Airway epithelial cell (primary cell): ENCODE results near the gene GAL3ST3. TPM values are rescaled to one million over a fixed set of nuclear protein-coding genes. Genes with fewer than 3 reads are reported as not detected.

ENCODE experiments used
- total RNA-seq: library from RNA; depleted of rRNA; stranded (reverse); fragments of >200 nt; gene quantifications from 2 replicates; pipeline ENCODE4 v1.2.3, GENCODE V29; 2015

Gene GAL3ST3
- 0.28 TPM in 1 of 2 replicates, not detected in the other for total RNA-seq

DNA sequence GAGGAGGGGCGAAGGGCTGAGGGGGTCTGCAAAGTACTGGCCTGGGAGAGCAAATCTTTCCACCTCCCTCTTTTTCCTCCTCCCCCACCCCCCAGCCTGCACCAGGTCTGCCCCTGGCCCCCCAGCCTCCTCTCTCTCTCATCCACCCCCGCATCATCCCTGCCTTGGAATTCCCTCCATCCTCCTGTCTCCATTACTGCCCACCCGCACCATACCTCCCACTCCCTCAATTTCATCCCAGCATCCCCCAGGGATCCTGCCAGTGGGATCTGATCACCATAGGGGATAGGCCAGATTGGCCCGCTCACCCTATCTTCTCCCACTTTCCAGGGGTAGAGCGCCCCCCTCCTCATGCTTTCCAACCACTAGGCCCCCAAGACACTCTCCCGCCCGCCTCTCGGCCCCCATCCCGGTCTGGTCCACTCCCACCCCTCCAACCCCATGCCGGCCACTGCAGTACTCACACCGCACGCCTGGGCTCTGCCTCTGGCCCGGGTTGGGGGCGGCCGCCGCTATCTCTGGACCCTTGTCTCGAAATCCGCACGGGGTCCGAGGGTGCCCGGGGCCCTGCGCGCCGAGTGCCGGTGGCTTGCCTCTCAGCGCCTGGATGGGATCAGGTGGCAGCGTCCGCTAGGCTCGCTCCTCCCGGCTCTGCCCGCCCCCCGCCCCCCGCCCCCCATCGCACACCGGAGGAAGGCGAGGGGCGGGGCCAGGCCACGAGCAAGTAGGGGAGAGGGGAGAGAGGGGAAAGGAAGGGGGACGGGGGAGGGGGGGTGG is at the start of gene GAL3ST3:
GAL3ST3 (minus strand) TSS at position 615 of the 777 bp plus-strand sequence. CDS start 3,746 bp downstream, outside the sequence.

GRCh38 chr11:66069715-66070603 is 21.0 kb upstream of the GAL3ST3 start, which contains the start of gene PACS1:
TSS of gene PACS1 (plus strand) at chr11:66070272. CDS start at chr11:66070487, 215 bp downstream.

DNA sequence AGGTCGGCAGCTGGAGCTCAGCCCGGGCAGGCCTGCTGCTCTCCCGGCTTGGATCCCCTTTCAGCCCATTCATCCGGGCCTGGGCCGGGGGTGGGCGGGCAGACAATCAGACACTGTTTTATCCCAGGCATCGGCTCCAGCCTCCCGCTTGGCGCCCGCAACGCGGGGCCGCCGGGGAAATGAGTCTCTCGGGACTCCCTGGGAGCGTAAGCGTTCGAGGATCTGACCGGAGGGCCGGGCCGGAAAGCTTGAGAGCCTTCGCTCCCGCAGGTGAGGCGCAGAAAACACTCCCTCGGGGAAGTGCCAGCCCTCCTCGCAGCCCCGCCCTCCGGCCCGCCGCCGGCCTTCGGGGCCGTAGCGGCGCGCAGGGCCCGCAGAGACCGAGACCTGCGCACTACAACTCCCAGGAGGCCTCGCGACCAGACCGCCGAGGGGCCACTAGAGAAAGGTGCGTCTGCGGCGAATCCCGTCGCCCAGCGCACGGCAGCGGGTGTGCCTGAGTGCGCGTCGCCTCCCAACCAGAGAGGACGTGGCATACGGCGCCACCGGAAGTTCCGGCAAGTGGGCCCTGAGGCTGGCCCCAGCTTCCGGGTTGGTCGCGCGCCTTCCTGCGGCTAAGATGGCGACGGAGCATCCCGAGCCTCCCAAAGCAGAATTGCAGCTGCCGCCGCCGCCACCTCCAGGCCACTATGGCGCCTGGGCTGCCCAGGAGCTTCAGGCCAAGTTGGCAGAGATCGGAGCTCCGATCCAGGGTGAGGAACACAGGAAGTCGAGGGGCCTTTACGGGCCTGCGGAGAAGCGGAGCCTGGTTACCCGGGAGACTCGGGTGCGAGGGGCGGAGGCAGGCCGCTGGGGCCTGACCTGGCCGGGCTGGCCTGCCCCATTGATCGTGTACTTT is 3.1 kb upstream of the GAL3ST3 start, which contains the start of gene SF3B2:
SF3B2 (plus strand) TSS at position 599 of the 898 bp plus-strand sequence; CDS start at position 620, 21 bp downstream.

GRCh38 chr11:66026017-66026529 is 22.9 kb downstream of the GAL3ST3 start, which contains the start of gene CATSPER1:
TSS of gene CATSPER1 (minus strand) at chr11:66026479. CDS start at chr11:66026379, 100 bp downstream.

DNA sequence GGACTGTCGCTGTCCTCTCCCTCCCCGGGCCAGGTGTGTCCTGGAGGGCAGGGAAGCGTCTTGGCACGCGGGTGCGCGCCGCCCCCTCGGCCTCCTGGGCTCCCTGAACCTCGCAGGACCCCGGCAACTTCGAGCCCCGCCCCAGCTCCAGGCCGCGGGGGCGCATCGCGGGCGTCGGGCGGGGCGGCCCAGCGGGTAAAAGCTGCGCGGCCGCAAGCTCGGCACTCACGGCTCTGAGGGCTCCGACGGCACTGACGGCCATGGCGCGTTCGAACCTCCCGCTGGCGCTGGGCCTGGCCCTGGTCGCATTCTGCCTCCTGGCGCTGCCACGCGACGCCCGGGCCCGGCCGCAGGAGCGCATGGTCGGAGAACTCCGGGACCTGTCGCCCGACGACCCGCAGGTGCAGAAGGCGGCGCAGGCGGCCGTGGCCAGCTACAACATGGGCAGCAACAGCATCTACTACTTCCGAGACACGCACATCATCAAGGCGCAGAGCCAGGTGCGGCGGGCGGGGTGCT is 37.1 kb downstream of the GAL3ST3 start, which contains the start of gene CST6:
CST6 (plus strand) TSS at position 224 of the 519 bp plus-strand sequence; CDS start at position 261, 37 bp downstream.

DNA sequence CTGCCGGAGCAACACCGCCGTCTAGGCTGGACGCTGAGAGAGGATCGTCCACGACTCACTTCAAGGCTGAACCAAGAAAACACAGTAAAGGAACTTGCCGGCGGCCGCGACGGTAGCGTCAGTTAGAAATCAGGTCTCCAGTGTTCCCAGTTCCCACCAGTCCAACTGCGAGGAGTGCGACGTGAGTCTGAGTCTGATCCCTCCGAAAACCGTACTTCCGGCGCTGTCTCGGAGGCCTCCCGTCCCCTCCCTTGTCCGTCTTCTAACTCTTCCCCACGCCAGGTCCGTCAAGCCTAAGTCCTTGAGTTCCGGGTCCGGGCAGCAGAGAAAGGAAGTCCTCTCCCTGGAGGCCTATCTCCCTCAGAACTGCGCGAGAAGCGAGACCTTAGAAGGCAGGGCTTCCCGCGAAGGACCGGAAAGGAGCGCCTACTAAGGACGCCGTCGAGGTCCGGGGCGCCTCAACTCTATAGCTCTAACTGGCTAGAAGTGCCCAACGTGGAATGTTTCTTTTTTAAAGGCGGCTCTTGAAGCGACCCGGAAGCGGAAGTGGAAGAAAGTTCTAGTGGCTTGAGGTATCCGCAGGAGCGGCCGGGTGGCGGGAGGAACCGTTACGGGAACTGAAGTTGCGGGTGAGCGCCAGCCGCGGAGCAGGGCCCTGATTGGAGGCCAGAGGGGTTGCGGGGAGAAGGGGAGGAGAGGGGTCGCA is 46.9 kb downstream of the GAL3ST3 start, which contains the start of the genes BANF1 and EIF1AD:
BANF1 (plus strand) TSS at position 562 of the 706 bp plus-strand sequence. CDS start 748 bp downstream, outside the sequence.
EIF1AD (minus strand) TSS at position 216 of the 706 bp plus-strand sequence. CDS start 1,768 bp downstream, outside the sequence.

Other genes starting within 250 kb of the GAL3ST3 start
- gene SNX32, start 215.2 kb downstream of the GAL3ST3 start, total RNA-seq, result 0.14 and 0.56 TPM in 2 replicates
- gene CFL1, start 191.0 kb downstream of the GAL3ST3 start, total RNA-seq, result 1,465 and 1,537 TPM in 2 replicates
- gene MUS81, start 188.7 kb downstream of the GAL3ST3 start, total RNA-seq, result 23.6 and 28.4 TPM in 2 replicates
- gene EFEMP2, start 176.4 kb downstream of the GAL3ST3 start, total RNA-seq, result 12.8 and 27.5 TPM in 2 replicates
- gene CTSW, start 169.3 kb downstream of the GAL3ST3 start, total RNA-seq, result not detected in 2 replicates
- gene FIBP, start 160.7 kb downstream of the GAL3ST3 start, total RNA-seq, result 89.0 and 143 TPM in 2 replicates
- gene CCDC85B, start 158.5 kb downstream of the GAL3ST3 start, total RNA-seq, result 93.7 and 145 TPM in 2 replicates
- gene FOSL1, start 148.8 kb downstream of the GAL3ST3 start, total RNA-seq, result 63.3 and 87.1 TPM in 2 replicates
- gene C11orf68, start 130.1 kb downstream of the GAL3ST3 start, total RNA-seq, result 10.9 and 11.0 TPM in 2 replicates
- 175 and 190 TPM in 2 replicates for gene DRAP1, start 129.7 kb downstream of the GAL3ST3 start, total RNA-seq
- not detected in 2 replicates for gene TSGA10IP, start 103.7 kb downstream of the GAL3ST3 start, total RNA-seq
- gene SART1, start 87.4 kb downstream of the GAL3ST3 start, total RNA-seq, result 35.3 and 45.9 TPM in 2 replicates
- gene EIF1AD, start 47.0 kb downstream of the GAL3ST3 start, total RNA-seq, result 24.1 and 33.0 TPM in 2 replicates
- gene BANF1, start 46.7 kb downstream of the GAL3ST3 start, total RNA-seq, result 120 and 130 TPM in 2 replicates
- 8.9 and 9.3 TPM in 2 replicates for gene CST6, start 37.2 kb downstream of the GAL3ST3 start, total RNA-seq
- gene CATSPER1, start 22.7 kb downstream of the GAL3ST3 start, total RNA-seq, result 0.42 TPM in 1 of 2 replicates, not detected in the other
- gene SF3B2, start 3.2 kb upstream of the GAL3ST3 start, total RNA-seq, result 156 TPM in 2 replicates
- gene PACS1, start 21.1 kb upstream of the GAL3ST3 start, total RNA-seq, result 23.6 and 24.8 TPM in 2 replicates
- 21.7 and 30.5 TPM in 2 replicates for gene KLC2, start 208.5 kb upstream of the GAL3ST3 start, total RNA-seq
- 167 and 188 TPM in 2 replicates for gene RAB1B, start 219.5 kb upstream of the GAL3ST3 start, total RNA-seq
- gene CNIH2, start 229.0 kb upstream of the GAL3ST3 start, total RNA-seq, result not detected in 2 replicates
- gene YIF1A, start 240.0 kb upstream of the GAL3ST3 start, total RNA-seq, result 132 and 140 TPM in 2 replicates
- gene TMEM151A, start 242.7 kb upstream of the GAL3ST3 start, total RNA-seq, result 0.14 TPM in 1 of 2 replicates, not detected in the other